Nephron progenitor cell (in vitro differentiated cells): Measurements from ENCODE around the gene PIGR.

Source experiments
- DNase-seq: peaks from one replicate; pipeline ENCODE4 v3.0.0; 2021
- H3K27ac Mint-ChIP-seq: 2 replicates; pipeline ENCODE4 v1.8.0; 2021; ENCODE audit warnings: mild to moderate bottlenecking, moderate library complexity, mixed read lengths
- H3K27me3 Mint-ChIP-seq: 2 replicates; pipeline ENCODE4 v1.8.0; 2021; ENCODE audit warnings: mild to moderate bottlenecking, low read depth, mixed read lengths; ENCODE audit not compliant: poor library complexity
- H3K36me3 Mint-ChIP-seq: 2 replicates; pipeline ENCODE4 v1.8.0; 2021; ENCODE audit warnings: low read depth, mixed read lengths
- H3K4me1 Mint-ChIP-seq: 2 replicates; pipeline ENCODE4 v1.8.0; 2021; ENCODE audit warnings: mixed read lengths
- H3K4me3 Mint-ChIP-seq: 2 replicates; pipeline ENCODE4 v1.8.0; 2021; ENCODE audit warnings: mild to moderate bottlenecking, moderate library complexity, mixed read lengths
- H3K9me3 Mint-ChIP-seq: 2 replicates; pipeline ENCODE4 v1.8.0; 2021; ENCODE audit warnings: mild to moderate bottlenecking, moderate library complexity, mixed read lengths
- CTCF ChIP-seq: fragments of 200-600 bp; sonication (generic); IDR thresholded peaks from 2 replicates; pipeline ENCODE4 v1.5.0; 2021; ENCODE audit warnings: antibody characterized with exemption

The PIGR gene

GRCh38 chr1:206972728-206973127, 26.5 kb upstream of the PIGR start:
- no peak overlapping the region for H3K4me3 Mint-ChIP-seq
- no peaks in the 10 kb centered on the region for H3K36me3 Mint-ChIP-seq
- no peaks in the 10 kb centered on the region for H3K4me1 Mint-ChIP-seq
- TF ChIP-seq CTCF, result no peak
- DNase-seq, result no peak
- no peaks in the 10 kb centered on the region for H3K9me3 Mint-ChIP-seq
- peaks cover 45% of the 10 kb centered on the region for H3K27me3 Mint-ChIP-seq
- no peak overlapping the region for H3K27ac Mint-ChIP-seq

- Mint-ChIP-seq H3K4me3 (no peak overlapping the region), H3K4me1 (no peaks in the 10 kb centered on the region), H3K9me3 (no peaks in the 10 kb centered on the region), H3K27ac (no peak overlapping the region), H3K36me3 (no peaks in the 10 kb centered on the region), H3K27me3 (peaks cover 38% of the 10 kb centered on the region)
- TF ChIP-seq CTCF, result no peak
- no peak for DNase-seq
These were observed 24.9 kb upstream of the PIGR start for GRCh38 chr1:206971029-206971655.

GRCh38 chr1:206970446-206970845, 24.2 kb upstream of the PIGR start, which contains the start of gene FCAMR:
Gene FCAMR (minus strand): TSS chr1:206970460. CDS start chr1:206970125, 335 bp downstream.
- no peaks in the 10 kb centered on the region for H3K36me3 Mint-ChIP-seq
- no peak for TF ChIP-seq CTCF
- no peaks in the 10 kb centered on the region for H3K9me3 Mint-ChIP-seq
- no peaks in the 10 kb centered on the region for H3K4me1 Mint-ChIP-seq
- H3K4me3 Mint-ChIP-seq, result no peak within 1 kb of the TSS
- H3K27me3 Mint-ChIP-seq, result peaks cover 39% of the 10 kb centered on the region
- DNase-seq, result no peak
- H3K27ac Mint-ChIP-seq, result no peak within 1 kb of the TSS

- H3K9me3 Mint-ChIP-seq, result peaks cover 8% of the 10 kb centered on the region
- H3K4me3 Mint-ChIP-seq, result no peak overlapping the region
- no peak overlapping the region for H3K27ac Mint-ChIP-seq
- no peaks in the 10 kb centered on the region for H3K4me1 Mint-ChIP-seq
- no peak for DNase-seq
- no peaks in the 10 kb centered on the region for H3K36me3 Mint-ChIP-seq
- peaks cover 47% of the 10 kb centered on the region for H3K27me3 Mint-ChIP-seq
- TF ChIP-seq CTCF, result no peak
These were observed 22.8 kb upstream of the PIGR start for GRCh38 chr1:206969090-206969489.

- peak overlapping the region; percentile 75 for H3K27ac Mint-ChIP-seq
- peaks cover 8% of the 10 kb centered on the region for H3K9me3 Mint-ChIP-seq
- no peaks in the 10 kb centered on the region for H3K4me1 Mint-ChIP-seq
- H3K27me3 Mint-ChIP-seq, result peaks cover 37% of the 10 kb centered on the region
- H3K36me3 Mint-ChIP-seq, result no peaks in the 10 kb centered on the region
- no peak overlapping the region for H3K4me3 Mint-ChIP-seq
- TF ChIP-seq CTCF, result no peak
- no peak for DNase-seq
These were observed 21.0 kb upstream of the PIGR start for GRCh38 chr1:206967096-206967849.

- no peaks in the 10 kb centered on the region for H3K4me1 Mint-ChIP-seq
- peaks cover 8% of the 10 kb centered on the region for H3K9me3 Mint-ChIP-seq
These were observed 19.5 kb upstream of the PIGR start for GRCh38 chr1:206965781-206966180.

More at GRCh38 chr1:206965781-206966180, 19.5 kb upstream of the PIGR start:
- Mint-ChIP-seq H3K4me3 (no peak overlapping the region), H3K27me3 (peaks cover 33% of the 10 kb centered on the region), H3K36me3 (no peaks in the 10 kb centered on the region), H3K27ac (no peak overlapping the region)
- no peak for DNase-seq
- no peak for TF ChIP-seq CTCF
